GM18517 (cell line): ENCODE measurements around the gene IL17RB.

Experiments used
- ATAC-seq: cut with Tn5 transposase; IDR thresholded peaks from one replicate; pipeline ENCODE4 v1.9.1; 2021; ENCODE audit warnings: mild to moderate bottlenecking, moderate library complexity; ENCODE audit not compliant: unreplicated experiment

Gene IL17RB

GRCh38 chr3:53858096-53858741 is 11.9 kb downstream of the IL17RB start:
- no peak for ATAC-seq

DNA sequence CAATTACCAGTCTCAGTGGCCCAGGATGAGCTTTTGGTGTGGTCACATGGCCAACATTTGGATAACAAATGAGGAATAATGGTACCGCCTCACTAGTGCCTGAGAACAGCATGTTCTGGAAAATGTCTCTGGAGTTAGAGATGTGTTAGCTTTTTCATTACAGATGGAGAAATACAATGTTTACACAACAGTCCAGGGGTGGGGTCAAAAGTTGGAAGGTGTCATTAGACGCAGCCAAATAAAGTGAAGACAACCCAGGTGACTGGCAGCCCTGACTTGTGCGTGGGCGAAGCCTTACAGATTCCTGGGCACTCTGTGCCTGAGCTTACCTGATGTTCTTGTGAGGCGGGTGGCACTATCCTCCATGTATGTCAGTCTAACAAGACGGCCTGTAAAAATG is 12.8 kb downstream of the IL17RB start:
- ATAC-seq, result no peak

GRCh38 chr3:53860196-53860595 is 13.8 kb downstream of the IL17RB start:
- no peak for ATAC-seq

GRCh38 chr3:53862241-53862640 is 15.9 kb downstream of the IL17RB start:
- no peak for ATAC-seq

- no peak for ATAC-seq
These were observed 16.8 kb downstream of the IL17RB start for GRCh38 chr3:53863145-53863544.

GRCh38 chr3:53865732-53866499 is 19.5 kb downstream of the IL17RB start:
- no peak for ATAC-seq

DNA sequence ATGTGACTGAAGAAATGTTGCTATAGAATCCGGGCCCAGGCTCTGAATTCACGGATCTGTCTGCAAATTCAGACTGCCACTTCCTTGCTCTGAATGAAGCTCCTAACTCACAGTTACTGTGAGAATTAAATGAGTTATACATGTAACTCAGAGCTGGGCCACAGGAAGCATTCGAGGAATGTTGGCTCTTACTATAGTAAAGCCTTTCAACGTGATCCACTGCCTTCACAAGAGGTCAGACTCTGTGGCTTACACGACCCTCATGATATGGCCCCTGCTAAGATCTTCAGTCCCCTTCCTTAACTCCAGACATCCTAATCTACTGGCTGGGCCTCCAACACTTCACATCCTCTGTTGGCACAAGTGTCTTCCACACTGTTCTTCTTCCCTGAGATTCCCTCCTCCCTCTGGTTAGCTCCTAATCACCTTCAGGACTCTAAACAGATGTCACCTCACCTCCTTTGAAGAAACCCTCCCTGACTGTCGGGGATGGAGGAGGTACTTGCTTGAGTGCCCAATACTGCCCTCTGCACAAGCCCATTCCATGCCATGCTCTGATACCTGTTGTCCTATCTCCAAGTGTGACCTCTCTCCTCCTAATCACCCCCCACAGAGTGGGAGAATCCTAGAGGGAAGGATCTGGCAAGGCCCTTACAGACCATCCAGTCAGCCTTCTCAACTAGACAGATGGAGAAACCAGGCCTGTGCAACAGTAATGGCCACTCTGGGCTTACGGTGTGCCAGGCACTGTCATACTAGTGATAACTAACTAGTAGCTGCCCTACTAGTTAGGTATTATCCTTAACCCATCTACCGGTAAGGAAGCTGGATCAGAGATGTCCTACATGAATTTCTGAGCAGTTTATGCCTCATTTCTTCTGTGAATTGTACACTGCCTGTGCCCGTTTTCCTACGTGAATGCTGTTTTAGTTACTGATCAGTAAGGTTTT is 34.3 kb downstream of the IL17RB start:
- no peak for ATAC-seq

DNA sequence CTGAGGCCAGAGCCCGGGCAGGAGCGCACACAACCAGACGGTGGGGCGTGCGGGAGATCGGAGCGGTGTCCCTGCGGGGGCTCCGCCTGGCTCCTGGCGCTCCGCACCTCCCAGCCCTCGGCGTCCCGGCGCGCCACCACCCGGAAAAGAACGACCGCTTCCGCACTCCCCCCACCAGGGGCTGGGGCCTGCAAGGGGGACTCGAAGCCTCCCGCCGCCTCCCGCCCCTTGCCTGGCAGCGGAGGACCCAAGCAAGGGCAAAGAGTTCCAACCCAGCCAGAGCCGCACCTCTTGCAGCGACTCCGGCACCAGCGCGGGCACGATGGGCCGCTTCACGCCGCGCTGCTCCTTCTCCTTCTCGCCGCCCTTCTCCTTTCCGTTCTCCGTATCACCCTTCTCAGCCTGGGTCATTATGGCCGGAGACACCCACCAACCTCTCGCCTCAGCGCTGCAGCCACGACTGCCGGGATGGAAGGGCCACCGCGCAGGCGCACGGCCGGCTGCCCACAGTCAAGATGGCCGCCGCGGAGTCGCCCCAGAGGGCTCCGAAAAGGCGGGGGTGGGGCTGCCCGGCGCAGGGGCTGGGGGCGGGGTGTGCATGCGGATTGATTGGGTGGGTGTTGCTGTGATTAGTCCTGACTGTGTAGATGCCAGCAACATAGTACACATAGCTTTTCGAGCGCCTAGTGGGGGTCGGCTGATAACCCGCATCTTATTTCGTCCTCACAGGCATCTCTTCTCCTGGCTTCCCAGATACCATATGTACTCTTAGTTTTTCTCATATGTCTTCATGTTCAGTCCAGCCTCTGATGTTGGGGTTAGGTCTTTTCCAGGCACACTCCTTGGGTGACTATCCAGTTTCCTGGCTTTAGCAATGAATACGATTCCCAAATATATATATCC is 35.6 kb downstream of the IL17RB start, which contains the start of gene ACTR8:
Gene ACTR8, minus strand, starts transcription at position 462 of the 903 bp plus-strand sequence. Its CDS starts 51 bp downstream, at position 411.
- peak; percentile 76 for ATAC-seq

- ATAC-seq, result no peak
These were observed 36.6 kb downstream of the IL17RB start for GRCh38 chr3:53883008-53883407.

DNA sequence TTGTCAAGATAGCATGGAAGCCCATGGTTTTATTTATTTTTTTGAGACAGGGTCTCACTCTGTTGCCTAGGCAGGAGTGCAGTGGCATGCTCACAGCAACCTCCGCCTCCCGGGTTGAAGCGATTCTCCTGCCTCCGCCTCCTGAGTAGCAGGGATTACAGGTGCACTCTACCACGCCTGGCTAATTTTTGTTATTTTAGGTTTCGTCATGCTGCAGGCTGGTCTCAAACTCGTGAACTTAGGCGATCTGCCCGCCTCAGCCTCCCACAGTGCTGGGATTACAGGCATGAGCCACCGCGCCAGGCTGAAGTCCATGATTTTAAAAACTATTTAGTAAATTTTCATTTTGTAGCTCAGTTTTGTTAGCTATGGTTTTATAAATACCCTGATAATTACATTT is 38.3 kb downstream of the IL17RB start:
- ATAC-seq, result no peak

- ATAC-seq, result no peak
These were observed 38.9 kb downstream of the IL17RB start for GRCh38 chr3:53885239-53885638.

GRCh38 chr3:53887446-53887845 is 41.1 kb downstream of the IL17RB start:
- ATAC-seq, result no peak

GRCh38 chr3:53888232-53888631 is 41.9 kb downstream of the IL17RB start:
- no peak for ATAC-seq

GRCh38 chr3:53890726-53891475 is 44.5 kb downstream of the IL17RB start:
- ATAC-seq, result no peak

- peak; percentile 95 for ATAC-seq
These were observed 45.3 kb downstream of the IL17RB start, which contains the start of gene SELENOK for GRCh38 chr3:53891497-53892285. Gene SELENOK, minus strand, starts transcription at chr3:53891859.

DNA sequence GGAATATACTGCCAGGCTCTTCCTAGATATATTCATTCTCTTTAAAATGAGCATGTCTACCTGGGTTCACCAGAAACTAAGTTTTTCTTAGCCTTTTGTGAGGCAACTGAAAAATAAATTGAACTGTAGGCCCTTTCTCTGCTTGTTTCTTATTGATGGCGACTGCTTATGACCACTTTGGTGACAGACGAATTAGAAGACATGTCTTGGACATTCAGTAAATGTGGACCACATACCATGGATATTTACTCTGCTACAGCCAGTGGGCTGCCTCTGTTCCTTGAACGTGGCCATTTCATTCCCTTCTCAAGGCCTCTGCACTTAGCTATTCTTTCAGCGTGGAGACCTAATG is 45.9 kb downstream of the IL17RB start:
- ATAC-seq, result no peak

DNA sequence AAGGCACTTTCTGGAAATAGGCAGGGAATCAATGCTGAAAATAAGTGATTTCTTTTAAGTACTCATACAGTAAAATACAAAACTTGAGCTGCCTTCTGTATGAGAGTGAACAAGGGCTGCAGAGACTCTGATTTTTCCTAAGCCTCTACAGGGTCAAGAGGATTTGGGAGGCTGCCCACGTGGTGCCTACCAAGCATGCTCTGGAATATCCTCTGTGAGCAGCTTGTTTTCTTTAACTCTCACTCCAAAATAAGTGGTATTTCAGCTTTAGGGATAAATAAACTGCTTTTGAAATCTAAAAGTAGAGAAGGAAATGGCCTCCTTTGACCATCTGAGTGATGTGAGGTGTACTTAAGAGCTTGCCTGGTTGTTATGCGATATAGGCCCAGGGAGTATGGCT is 53.4 kb downstream of the IL17RB start:
- no peak for ATAC-seq

DNA sequence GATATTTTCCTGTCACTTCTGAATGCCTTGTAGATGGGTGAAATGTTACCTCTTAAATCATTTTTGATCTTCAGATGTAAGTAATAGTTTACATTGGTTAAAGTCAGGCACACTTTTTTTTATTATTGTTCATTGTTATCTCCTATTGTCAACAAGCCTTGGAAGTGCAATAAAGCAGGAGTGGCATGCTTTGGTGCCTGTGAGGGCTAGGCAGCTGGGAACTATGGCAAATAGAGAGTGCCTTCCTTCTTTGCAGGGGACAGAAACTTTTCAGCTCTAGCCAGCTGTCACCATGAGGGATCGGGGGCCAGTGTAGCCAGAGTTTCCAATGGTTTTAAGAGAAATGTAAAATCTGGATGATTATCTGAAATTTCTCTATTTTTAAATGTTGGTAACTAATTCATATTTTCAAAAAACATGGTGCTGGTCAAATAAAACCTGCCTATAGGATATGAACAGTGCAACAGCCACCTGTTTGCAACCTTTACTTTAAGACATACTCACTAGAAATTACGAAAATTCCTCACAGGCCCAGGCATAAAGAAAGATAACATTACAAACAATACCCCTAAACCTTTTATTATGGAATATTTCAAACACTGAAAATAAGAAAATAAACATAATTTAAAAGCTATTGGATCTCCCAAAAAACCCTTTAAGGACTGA is 54.4 kb downstream of the IL17RB start:
- no peak for ATAC-seq
